DND-41 (cell line): ENCODE measurements around the gene MTCH1.

Experiments used
- EZH2 ChIP-seq: IDR thresholded peaks from 3 replicates; pipeline ENCODE4 v1.6.1; 2012; ENCODE audit warnings: borderline replicate concordance, low read depth, mild to moderate bottlenecking, moderate library complexity, low read length, inconsistent platforms; ENCODE audit not compliant: severe bottlenecking
- TF ChIP-seq, protein P1 (sequence below): IDR thresholded peaks from 2 replicates; pipeline ENCODE4 v1.5.1; 2012; ENCODE audit warnings: borderline replicate concordance, low read length, moderate library complexity, mild to moderate bottlenecking; ENCODE audit not compliant: poor library complexity, severe bottlenecking; ENCODE audit errors: extremely low read depth

- TF ChIP-seq EZH2 = no peak
- TF ChIP-seq, protein P1, sequence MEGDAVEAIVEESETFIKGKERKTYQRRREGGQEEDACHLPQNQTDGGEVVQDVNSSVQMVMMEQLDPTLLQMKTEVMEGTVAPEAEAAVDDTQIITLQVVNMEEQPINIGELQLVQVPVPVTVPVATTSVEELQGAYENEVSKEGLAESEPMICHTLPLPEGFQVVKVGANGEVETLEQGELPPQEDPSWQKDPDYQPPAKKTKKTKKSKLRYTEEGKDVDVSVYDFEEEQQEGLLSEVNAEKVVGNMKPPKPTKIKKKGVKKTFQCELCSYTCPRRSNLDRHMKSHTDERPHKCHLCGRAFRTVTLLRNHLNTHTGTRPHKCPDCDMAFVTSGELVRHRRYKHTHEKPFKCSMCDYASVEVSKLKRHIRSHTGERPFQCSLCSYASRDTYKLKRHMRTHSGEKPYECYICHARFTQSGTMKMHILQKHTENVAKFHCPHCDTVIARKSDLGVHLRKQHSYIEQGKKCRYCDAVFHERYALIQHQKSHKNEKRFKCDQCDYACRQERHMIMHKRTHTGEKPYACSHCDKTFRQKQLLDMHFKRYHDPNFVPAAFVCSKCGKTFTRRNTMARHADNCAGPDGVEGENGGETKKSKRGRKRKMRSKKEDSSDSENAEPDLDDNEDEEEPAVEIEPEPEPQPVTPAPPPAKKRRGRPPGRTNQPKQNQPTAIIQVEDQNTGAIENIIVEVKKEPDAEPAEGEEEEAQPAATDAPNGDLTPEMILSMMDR = no peak
These were observed 44.6 kb upstream of the MTCH1 start for GRCh38 chr6:37030599-37030998.
